HG03060 (cell line): ENCODE data around the gene FAM219A.
A peak's percentile ranks its signal among the peaks of the same experiment; 100 is the strongest.
"Not testable (repeated sequence)": the region's sequence is repeated elsewhere in the genome, so short reads cannot be mapped to it uniquely, and the experiment has no call there.

Experiments
- ATAC-seq: cut with Tn5 transposase; IDR thresholded peaks from one replicate; pipeline ENCODE4 v1.9.1; 2021; ENCODE audit warnings: low read depth, moderate number of reproducible peaks; ENCODE audit not compliant: unreplicated experiment

Gene FAM219A

DNA sequence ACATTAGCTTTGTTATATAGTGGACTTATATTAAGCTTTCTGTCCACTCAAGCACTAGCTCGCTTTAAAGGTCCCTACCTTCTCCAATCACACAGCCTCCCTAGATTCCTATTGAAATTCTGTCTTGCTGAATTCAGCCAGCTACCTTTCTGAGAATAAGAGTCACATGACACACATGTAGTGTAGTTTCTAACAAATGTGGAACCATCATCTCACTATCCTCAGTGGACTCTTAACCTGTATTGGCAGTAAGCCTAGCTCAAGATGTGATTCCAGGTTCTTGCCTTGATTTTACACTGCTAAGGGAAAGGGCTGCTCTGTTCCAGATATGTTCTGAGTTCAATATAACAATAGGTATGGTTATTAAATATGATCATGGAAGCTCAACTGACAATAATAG lies 11.4 kb downstream of the FAM219A start:
- no peak for ATAC-seq

DNA sequence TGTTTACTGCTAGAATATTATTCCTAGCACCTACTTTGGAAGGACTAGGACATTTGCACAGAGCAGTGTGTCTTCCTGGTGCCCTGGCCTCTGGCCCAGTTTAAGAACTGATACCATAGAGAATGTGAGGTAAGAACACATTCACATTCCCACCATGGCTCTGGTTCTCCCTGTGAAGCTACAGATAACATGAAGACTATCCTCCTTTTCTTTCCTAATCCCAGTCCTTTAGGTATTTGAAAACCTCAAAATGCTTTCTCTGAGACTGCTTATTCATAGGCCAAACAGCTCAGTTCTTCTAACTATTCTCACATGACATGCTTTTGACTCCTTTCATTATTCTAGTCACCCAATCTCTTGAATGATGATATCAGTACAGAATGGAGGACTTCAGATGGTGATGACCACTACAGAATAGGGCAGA lies 11.9 kb downstream of the FAM219A start:
- no peak for ATAC-seq

DNA sequence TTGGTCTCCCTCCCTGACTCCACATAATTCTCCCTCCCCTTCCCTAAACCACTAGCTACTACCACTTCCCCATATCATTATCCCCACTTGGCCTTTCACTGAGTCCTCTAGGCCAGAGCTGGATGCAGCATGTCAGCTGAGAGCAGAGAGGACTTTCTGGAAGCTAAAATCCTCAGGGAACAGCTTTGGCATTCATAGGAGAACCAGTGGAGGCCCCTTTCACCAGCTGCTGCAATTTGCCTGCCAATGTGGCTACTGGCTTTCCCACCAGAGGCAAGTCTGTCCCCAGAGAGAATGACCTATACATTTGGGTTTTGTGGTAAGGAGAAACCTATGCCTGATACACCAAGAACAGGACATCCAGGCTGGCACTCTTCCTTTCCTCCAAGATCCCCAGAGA lies 14.4 kb downstream of the FAM219A start:
- no peak for ATAC-seq

DNA sequence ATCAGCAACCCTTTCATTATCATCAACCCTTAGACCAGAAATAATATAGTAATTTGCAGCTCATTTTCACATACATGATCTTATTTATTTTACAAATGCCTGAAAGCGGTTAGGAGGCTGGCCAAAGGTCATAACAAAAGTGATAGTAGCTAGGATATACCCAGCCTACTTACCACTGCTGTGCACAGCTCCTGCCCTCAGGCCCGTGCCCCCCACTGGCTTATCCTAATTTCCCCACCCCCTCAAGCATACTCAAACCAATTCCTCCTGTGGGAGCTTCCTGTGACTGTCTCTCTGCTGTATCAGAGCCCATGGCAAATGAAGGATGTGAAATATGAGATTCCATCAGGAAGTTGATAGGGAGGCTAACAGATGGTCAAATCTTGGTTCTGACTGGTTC lies 14.8 kb downstream of the FAM219A start:
- no peak for ATAC-seq

GRCh38 chr9:34442770-34443169 lies 15.6 kb downstream of the FAM219A start:
- ATAC-seq: no peak

DNA sequence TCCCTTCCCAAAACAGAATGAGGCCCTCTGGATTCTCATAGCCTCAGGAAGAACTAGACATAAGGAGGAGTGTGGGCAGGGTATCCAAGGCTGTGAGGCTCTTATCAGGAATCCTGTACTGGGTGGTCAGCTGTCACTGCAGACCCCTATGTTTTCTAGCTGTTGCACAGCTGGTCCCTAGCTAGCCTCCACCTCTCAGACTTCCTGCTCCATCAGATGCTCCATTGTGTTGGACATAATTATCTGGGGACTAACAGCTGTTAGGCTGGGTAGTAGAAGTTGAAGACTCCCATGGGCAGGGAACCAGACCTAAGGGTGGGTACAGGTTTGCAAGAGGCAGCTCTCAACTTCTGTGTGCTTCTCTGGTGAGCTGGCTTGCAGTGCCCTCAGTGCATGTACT lies 18.4 kb downstream of the FAM219A start:
- ATAC-seq: no peak

- ATAC-seq: not testable (repeated sequence)
These were observed 19.9 kb downstream of the FAM219A start for GRCh38 chr9:34438465-34438864.

GRCh38 chr9:34437926-34438307 lies 20.5 kb downstream of the FAM219A start:
- not testable (repeated sequence) for ATAC-seq

DNA sequence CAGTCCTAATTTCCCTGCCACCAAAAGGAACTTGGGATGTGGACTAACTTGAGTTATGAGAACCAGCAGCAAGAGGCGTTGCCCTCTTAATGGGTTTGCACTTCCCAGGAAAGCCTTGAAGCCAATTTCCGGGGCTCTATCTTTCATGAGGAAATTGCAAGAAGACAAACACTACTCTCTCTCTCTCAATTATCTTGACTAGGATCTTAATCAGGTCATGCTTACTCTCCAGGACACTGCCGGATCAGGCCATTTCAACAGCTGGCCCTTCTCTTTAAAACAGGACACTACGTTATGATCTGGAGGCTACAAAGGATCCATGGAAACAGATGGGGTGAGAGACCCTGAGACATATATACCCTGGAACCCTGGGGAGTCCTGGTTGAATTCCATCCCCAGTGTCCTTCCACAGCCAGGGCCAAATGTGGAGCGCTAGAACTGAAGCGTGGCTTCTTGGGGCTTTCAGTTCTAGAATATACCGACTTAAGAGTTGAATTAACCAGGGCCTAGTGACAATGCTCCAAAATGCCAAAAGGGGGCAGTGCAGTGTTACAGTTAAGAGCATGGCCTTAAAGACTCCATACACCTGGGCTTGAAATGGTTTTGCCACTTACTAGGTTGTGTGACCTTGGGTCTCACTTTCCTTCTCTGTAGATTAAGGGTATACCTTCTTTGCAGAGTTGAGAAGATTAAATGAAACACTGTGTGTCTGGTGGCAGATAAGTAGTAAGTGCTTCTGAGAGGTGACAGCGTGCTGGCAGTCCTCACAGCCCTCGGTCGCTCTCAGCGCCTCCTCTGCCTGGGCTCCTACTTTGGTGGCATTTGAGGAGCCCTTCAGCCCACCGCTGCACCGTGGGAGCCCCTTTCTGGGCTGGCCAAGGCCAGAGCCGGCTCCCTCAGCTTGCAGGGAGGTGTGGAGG lies 21.1 kb downstream of the FAM219A start:
- peak; percentile 65 for ATAC-seq

GRCh38 chr9:34431667-34432066 lies 26.7 kb downstream of the FAM219A start:
- ATAC-seq: no peak

GRCh38 chr9:34430843-34431437 lies 27.4 kb downstream of the FAM219A start:
- no peak for ATAC-seq

DNA sequence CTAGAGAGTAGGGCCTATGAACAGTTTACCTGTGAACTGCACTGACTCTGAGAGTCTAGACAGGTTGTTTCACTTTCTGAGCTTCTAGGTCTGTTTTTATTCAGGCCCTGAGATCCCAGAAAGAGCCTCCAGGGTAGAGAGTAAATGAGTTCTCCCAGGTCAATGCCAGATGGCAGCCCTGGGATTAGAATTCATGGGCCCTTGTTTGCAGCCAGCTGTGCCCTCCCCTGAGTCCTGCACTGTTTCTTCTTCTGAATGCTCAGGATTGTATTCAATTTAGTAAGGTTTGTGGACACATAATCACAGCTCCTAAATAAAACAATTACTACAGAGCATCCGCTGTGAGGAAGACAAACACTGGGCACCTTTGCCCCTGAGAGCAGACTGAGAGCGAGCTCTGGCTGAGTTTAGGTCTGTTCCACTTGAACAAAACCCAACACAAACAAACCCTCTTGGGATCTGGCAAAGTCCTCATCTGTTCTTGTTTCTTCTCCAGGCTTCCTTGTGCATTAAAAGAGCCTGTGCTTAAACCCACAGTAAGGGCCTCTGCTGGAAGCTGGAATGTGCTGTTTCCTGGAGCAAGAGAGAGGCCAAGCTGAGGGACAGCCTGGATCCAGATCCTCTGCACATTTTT lies 29.9 kb downstream of the FAM219A start:
- no peak for ATAC-seq

DNA sequence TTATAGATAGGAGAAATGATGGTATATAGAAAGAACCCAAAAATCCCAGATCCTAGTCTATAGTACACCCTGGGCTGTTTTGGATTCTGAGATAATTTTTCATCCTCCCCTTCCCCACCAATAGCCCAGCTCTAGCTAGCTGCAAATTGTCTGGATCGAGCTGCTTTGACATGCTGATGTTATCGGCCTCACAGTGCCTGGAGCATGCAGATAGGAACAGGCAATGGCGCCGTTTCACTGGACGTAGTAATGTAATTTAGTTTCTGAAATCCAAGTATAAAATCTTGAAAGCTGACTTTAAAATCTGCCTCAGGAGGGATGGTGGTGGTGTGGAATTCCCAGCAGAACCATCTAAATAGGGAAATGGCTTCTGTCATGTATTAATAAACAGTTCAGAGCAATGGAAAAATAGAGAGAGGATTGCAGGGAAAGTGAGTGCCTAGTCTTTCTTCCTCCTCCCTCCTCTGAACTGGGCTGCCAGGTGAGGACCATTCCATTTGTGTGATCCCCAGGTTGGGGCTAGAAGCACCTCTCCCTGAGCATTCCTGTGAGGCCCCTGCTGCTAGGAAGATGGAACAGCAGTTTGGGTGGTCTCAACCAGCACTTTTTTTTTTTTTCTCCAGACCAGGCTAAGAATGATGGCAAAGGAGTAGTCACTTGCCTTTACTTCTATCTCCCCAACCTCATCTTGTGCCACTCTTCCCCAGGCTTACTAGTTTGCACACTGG lies 31.9 kb downstream of the FAM219A start:
- no peak for ATAC-seq

GRCh38 chr9:34419716-34420504 lies 38.5 kb downstream of the FAM219A start:
- no peak for ATAC-seq

- no peak for ATAC-seq
These were observed 40.6 kb downstream of the FAM219A start for GRCh38 chr9:34417734-34418133.

DNA sequence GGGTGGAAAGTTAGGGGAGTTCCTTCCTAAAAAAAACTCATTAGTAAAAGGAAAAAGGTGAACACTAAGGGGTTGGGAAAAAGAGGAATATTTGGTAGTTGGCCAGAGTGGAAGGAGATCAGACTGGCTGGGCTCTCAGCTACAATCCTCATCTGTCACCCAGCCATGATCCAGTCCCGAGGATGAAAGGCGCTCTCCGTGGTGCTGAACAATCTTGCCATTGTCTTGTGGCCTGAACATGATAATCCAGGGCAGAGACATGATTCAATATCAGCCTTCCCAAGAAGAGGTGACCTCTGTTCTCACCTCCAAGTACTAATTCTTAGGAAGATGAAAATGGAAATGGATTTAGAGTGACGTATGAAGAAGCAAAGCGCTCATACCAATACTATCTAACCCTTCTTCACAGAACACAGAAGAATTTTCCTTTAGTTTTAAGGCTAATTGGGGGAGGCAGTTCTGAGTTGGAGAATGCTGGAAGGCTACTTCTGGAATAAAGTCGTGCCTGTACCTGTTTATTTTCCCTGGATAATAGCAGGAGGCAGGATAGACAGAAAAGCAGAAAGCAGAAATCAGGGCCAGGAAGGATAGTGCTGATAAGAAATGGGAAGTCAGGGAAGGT lies 45.0 kb downstream of the FAM219A start:
- ATAC-seq: no peak

DNA sequence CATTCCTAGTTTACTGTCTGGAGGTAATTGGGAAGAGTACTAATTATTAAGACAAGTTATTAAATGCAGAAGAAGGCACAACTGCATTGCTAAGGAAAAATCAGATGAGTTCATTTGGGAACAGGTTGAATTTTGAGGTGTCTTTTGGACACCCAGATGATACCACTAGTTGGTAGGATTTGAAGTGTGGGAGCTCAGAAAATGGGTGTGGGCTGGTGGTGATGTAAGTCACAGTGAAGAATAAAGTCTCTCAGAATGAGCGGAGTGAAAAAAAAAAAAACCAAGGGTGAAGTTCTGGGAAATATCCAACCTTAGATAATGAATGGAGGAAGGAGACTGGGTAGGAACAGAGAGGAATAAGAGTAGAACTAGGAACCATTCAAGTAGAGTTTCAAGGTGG lies 46.0 kb downstream of the FAM219A start:
- no peak for ATAC-seq

- ATAC-seq: no peak
These were observed 49.2 kb downstream of the FAM219A start for GRCh38 chr9:34409154-34409553.

- no peak for ATAC-seq
These were observed 50.2 kb downstream of the FAM219A start for GRCh38 chr9:34408173-34408572.

DNA sequence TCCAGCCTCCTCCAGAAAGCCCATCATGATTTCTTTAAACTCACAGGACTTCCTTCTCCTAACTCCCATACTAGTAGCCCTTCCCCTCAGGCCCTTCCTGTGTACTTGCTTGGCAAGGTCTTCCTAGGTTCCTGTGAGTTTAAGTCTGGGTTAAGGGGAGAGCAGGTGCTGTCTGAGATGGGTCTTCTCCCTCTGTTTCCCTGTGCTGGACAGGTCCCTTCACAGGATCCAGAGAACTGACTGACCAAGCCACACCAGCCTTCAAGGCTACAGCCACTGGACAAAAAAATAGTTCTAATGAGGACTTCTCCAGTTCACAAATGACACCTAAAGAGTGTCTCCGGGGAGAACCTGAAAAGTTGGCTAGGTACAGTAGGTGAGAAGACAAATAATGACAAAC lies 52.2 kb downstream of the FAM219A start:
- ATAC-seq: no peak
